Gastroesophageal sphincter (tissue), 4 donors: Measurements from ENCODE around the gene SEPTIN7. TPM values are rescaled to one million over a fixed set of nuclear protein-coding genes. Genes with fewer than 3 reads are reported as not detected.

ENCODE experiments used
- ATAC-seq: fragments of 150-250 bp; one replicate; pipeline ENCODE4 v1.9.1; 2016; ENCODE audit warnings: mild to moderate bottlenecking, moderate library complexity
- H3K27ac ChIP-seq, 4 donors: fragments of 200-600 bp; sonication (generic) in 3 of 4; 1 replicate in 3 of 4; 2 replicates in 1 of 4; pipeline ENCODE4 v1.5.1; 2016 to 2019
- H3K27me3 ChIP-seq: fragments of 200-600 bp; sonication (generic); one replicate; pipeline ENCODE4 v1.5.1; 2019
- H3K36me3 ChIP-seq, 2 donors: fragments of 200-600 bp; sonication (generic); one replicate each; pipeline ENCODE4 v1.5.1; 2019; ENCODE audit warnings: control low read depth in 1 of 2
- H3K4me1 ChIP-seq, 3 donors: fragments of 200-600 bp; sonication (generic); 1 replicate in 2 of 3; 2 replicates in 1 of 3; pipeline ENCODE4 v1.5.1; 2016 to 2019; ENCODE audit warnings: control low read depth in 2 of 3
- H3K4me3 ChIP-seq, 2 donors: fragments of 200-600 bp; sonication (generic); one replicate each; pipeline ENCODE4 v1.5.1; 2019; ENCODE audit warnings: mild to moderate bottlenecking in 1 of 2, moderate library complexity in 1 of 2
- H3K9me3 ChIP-seq, 3 donors: fragments of 200-600 bp; sonication (generic); one replicate each; pipeline ENCODE4 v1.5.1; 2017 to 2019; ENCODE audit warnings: control low read depth in 2 of 3
- EP300 ChIP-seq: sonication (generic); formaldehyde crosslinking; IDR thresholded peaks from one replicate; pipeline ENCODE4 v1.6.1; 2017; ENCODE audit warnings: antibody characterized with exemption, mild to moderate bottlenecking
- POLR2A ChIP-seq, 2 donors: fragments of 450-650 bp; IDR thresholded peaks; one replicate each; pipeline ENCODE4 v1.6.1; 2017; ENCODE audit warnings: antibody characterized with exemption in 2 of 2, mild to moderate bottlenecking in 2 of 2, moderate library complexity in 1 of 2
- POLR2AphosphoS5 ChIP-seq: sonication (generic); formaldehyde crosslinking; IDR thresholded peaks from one replicate; pipeline ENCODE4 v1.6.1; 2017; ENCODE audit warnings: antibody characterized with exemption
- WGBS, 2 donors: methylation state at CpG; one replicate each; pipeline ENCODE4 v1.1.5; 2018; ENCODE audit warnings: low coverage in 1 of 2; 5-methylcytosine and 5-hydroxymethylcytosine counted together
- total RNA-seq, 4 donors: library from RNA; depleted of rRNA; stranded (reverse); fragments of >200 nt; gene quantifications; one replicate each; pipeline ENCODE4 v1.1.0, GENCODE V29; 2016
- TF ChIP-seq, protein P1 (sequence below), 4 experiments: fragments of 200-600 bp in 2 of 4; fragments of 450-650 bp in 2 of 4; sonication (generic) in 1 of 4; IDR thresholded peaks; one replicate each; pipeline ENCODE4 v1.5.1; 2017 to 2019; ENCODE audit warnings: antibody characterized with exemption in 4 of 4, mild to moderate bottlenecking in 2 of 4, moderate library complexity in 2 of 4

The SEPTIN7 gene
- total RNA-seq, 4 donors from 2014 or later, result 267 to 536 (median 334) TPM

DNA sequence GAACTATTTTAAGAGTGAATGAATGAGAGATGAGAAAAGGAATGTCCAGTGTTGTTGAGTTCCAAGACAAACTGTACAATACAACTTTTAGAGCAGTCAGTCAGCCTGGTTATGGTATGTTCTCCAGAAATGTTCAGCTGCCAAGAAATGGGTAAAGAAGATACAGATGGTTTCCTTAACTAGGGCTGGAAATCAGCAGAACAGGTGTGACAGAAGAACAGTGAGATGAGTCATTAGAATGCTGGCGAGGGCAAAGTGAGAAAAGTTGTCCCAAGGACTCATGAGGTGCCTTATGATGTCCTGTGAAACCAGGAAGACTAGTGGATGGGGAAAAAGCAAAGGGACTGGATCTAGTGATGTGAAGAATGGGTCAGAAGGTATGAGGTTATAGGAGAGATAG is 20.8 kb upstream of the SEPTIN7 start:
- H3K9me3 ChIP-seq, result no peaks in the 10 kb centered on the region

DNA sequence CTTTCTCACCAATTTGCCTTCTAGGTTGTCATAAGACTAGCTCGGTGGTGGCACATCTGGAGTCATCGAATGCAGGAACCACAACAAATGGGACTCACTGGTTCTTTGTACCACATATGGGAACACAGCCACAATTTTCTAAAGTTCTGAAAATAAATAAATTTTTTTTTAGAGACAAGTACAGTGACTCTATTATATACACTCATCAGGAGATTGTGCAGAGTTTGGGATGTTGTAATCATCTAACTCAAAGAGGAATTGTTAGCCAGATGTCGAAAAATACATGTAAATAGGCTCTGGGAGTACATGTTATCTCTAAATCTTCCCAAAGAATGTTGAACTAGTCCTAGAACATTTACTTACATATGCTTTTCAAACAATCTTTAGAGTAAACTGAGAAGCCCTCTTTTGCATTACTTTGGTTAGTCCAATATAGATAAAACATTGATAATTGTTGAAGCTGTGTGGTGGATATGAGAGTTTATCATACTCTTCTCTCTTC is 19.6 kb upstream of the SEPTIN7 start:
- WGBS, 2 donors, result 75 to 88% methylated on average over 1 to 3 of the region's 3 CpGs
- H3K27me3 ChIP-seq, result no peaks in the 10 kb centered on the region
- no peak overlapping the region for H3K27ac ChIP-seq
- TF ChIP-seq EP300, result no peak
- TF ChIP-seq, protein P1, sequence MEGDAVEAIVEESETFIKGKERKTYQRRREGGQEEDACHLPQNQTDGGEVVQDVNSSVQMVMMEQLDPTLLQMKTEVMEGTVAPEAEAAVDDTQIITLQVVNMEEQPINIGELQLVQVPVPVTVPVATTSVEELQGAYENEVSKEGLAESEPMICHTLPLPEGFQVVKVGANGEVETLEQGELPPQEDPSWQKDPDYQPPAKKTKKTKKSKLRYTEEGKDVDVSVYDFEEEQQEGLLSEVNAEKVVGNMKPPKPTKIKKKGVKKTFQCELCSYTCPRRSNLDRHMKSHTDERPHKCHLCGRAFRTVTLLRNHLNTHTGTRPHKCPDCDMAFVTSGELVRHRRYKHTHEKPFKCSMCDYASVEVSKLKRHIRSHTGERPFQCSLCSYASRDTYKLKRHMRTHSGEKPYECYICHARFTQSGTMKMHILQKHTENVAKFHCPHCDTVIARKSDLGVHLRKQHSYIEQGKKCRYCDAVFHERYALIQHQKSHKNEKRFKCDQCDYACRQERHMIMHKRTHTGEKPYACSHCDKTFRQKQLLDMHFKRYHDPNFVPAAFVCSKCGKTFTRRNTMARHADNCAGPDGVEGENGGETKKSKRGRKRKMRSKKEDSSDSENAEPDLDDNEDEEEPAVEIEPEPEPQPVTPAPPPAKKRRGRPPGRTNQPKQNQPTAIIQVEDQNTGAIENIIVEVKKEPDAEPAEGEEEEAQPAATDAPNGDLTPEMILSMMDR (IDR thresholded peaks at IDR 0.05), result no peak
- no peak for TF ChIP-seq POLR2A (IDR thresholded peaks at IDR 0.05)
- TF ChIP-seq POLR2AphosphoS5, result no peak
- H3K36me3 ChIP-seq, result no peaks in the 10 kb centered on the region
- no peaks in the 10 kb centered on the region for H3K9me3 ChIP-seq
- no peak overlapping the region for H3K4me3 ChIP-seq
- no peaks in the 10 kb centered on the region for H3K4me1 ChIP-seq
- no peak for ATAC-seq

More for the DNA sequence above, 20.8 kb upstream of the SEPTIN7 start:
- H3K4me1 ChIP-seq, result no peaks in the 10 kb centered on the region
- no peaks in the 10 kb centered on the region for H3K36me3 ChIP-seq
- H3K27ac ChIP-seq, result no peak overlapping the region
- TF ChIP-seq POLR2AphosphoS5, result no peak
- TF ChIP-seq, protein P1 (IDR thresholded peaks at IDR 0.05), result no peak
- no peak for TF ChIP-seq EP300
- H3K4me3 ChIP-seq, result no peak overlapping the region
- no peaks in the 10 kb centered on the region for H3K27me3 ChIP-seq
- 80 to 89% methylated on average over 1 of the region's 1 CpG for WGBS, 2 donors
- ATAC-seq, result no peak

DNA sequence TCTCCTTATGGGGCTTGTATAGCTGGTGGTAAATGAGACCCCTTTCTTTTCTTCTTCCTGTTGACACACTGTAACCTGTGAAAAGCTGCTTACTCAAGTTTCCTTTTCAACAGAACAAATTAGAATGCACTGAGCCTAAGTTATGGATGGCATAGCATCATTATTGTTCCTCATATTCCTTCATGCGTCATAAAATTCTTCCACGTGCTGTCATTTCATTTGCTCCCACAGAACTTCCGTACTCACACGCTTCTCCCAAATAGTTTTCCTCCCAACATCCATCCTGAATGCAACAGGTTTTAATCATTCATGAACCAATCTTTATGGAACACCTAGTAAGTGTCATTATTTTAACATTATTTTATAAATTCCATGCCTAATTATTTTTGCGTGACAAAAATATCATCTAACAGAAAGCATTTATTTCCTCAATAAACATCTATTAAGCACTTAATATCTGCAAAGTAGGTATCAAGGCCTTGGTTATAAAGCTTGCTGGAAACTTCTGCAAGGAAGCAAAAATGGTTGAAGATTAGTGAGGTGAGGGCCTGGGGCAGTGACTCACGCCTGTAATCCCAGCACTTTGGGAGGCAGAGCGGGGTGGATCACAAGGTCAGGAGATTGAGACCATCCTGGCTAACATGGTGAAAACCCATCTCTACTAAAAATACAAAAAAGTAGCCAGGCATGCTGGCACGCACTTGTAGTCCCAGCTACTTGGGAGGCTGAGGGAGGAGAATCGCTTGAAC is 18.9 kb upstream of the SEPTIN7 start:
- Histone ChIP-seq H3K9me3 (no peaks in the 10 kb centered on the region), H3K36me3 (no peaks in the 10 kb centered on the region), H3K4me3 (no peak overlapping the region), H3K27ac (no peak overlapping the region), H3K27me3 (no peaks in the 10 kb centered on the region), H3K4me1 (no peaks in the 10 kb centered on the region)
- ATAC-seq, result no peak
- TF ChIP-seq POLR2A (IDR thresholded peaks at IDR 0.05) (no peak), POLR2AphosphoS5 (no peak), EP300 (no peak)
- TF ChIP-seq, protein P1 (IDR thresholded peaks at IDR 0.05), result no peak
- WGBS, 2 donors, result 91 to 96% methylated on average over 9 of the region's 9 CpGs

DNA sequence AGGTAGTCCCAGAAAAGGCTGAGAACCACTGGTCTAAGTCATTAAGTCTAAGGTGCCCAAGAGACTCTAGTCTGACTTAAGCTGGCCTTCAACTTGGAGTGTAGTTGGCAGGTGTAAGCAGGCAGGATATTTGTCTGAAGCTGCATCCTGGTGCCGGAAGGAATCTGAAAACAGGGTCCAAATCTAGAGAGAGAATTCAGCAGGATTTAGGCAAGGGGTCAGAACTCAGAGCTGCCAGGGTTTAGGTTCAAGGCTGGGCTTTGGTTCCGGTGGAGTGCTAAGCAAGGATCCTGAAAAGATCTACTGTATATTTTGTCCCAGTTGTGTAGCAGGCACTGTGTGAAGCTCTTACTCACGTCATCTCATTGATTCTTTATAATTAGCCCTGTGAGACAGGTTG is 16.5 kb upstream of the SEPTIN7 start:
- Histone ChIP-seq H3K27me3 (no peaks in the 10 kb centered on the region), H3K4me1 (no peaks in the 10 kb centered on the region), H3K27ac (no peak overlapping the region), H3K4me3 (no peak overlapping the region), H3K9me3 (peaks cover 0 to 4% (median 0%) of the 10 kb centered on the region in 3 donors), H3K36me3 (no peaks in the 10 kb centered on the region)
- TF ChIP-seq, protein P1 (IDR thresholded peaks at IDR 0.05), result no peak
- TF ChIP-seq POLR2A (IDR thresholded peaks at IDR 0.05) (no peak), POLR2AphosphoS5 (no peak), EP300 (no peak)
- WGBS, 2 donors, result 81% methylated on average over 2 of the region's 3 CpGs
- no peak for ATAC-seq

DNA sequence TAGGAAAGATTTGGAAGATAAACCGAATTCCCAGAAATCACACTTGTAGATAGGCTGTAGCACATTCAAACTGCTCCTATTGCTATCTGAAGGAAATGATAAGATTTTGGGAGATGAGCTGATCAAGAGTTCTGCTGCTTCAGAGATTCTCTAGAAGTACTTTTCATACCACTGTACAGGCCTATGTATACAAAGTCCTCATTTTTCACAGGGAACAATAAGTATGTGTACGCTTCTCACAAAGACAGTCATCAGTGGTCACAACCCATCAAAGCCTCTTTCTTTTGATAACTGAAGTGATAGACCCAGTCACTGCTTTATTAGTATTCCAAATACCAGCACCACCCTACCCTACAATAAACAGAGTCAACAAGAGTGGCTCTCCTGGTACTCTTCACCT is 15.6 kb upstream of the SEPTIN7 start:
- 90 to 96% methylated on average over 2 of the region's 2 CpGs for WGBS, 2 donors
- no peak overlapping the region for H3K4me3 ChIP-seq
- H3K9me3 ChIP-seq, result peaks cover 0 to 8% (median 0%) of the 10 kb centered on the region in 3 donors
- no peaks in the 10 kb centered on the region for H3K27me3 ChIP-seq
- no peaks in the 10 kb centered on the region for H3K36me3 ChIP-seq
- no peak for TF ChIP-seq POLR2AphosphoS5
- no peak for TF ChIP-seq POLR2A (IDR thresholded peaks at IDR 0.05)
- TF ChIP-seq, protein P1 (IDR thresholded peaks at IDR 0.05), result no peak
- no peak for TF ChIP-seq EP300
- ATAC-seq, result no peak
- no peak overlapping the region for H3K27ac ChIP-seq
- no peaks in the 10 kb centered on the region for H3K4me1 ChIP-seq
